ENCODE measurements around the gene PCBP2. TPM values are rescaled to one million over a fixed set of nuclear protein-coding genes. Genes with fewer than 3 reads are reported as not detected.
A peak's percentile ranks its signal among the peaks of the same experiment; 100 is the strongest.

Gene PCBP2
- total and polyA plus RNA-seq, 10 of the 15 experiments (the other 5 are each of a cell fraction or from before 2014, with no cell fraction given), result 109 to 803 (median 327) TPM

DNA sequence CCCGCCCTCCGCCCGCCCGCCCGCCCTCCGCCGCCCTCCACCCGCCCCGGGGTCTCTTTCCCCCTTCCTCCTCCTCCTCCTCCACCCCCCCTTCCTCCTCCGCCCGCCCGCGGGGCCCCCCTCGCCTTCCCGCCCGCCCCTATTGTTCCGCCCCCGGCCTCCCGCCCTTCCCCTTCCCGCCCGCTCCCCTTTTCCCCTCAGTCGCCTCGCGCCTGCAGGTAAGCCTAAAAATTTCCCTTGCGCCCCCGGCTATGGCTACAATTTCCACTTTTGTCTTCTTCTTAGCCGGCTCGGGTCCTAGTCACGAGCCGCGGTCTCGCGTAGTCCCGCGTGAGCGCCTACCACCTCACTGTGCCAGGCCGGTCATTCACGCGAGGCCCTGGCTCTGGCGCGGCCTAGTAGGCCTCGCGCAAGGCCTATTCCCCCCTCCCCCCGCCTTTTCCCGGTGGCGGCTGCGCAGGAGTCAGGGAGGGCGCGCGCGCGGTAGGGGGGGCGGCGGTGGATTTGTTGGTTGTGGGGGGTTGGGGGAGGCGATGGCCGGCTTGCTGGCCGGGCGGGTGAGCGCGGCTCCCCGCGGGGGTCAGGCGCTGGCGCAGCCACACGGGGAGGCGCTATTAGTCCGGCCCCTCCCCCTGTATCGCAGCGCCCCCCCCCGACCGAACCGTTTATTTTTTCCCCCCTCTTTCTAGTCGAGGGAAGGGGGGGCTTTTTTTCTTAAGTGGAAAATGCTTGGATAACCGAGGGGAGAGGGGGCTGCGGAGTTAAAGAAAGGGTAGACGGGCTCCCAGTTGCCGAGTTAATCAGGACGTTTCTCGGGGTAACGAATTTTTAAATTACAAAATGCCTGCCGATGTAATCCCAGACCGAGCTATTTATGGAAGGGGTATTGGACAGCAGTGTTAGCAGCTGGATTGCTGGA is 516 bp downstream of the PCBP2 start (continued):
- TF ChIP-seq EZH2 (IDR thresholded peaks at IDR 0.05; ENCODE audit: borderline replicate concordance, control insufficient read depth, low read depth, low read length) (no peak), ASH2L (IDR thresholded peaks at IDR 0.05; ENCODE audit: borderline replicate concordance, low read depth) (peak; percentile 93), BACH1 (IDR thresholded peaks at IDR 0.05; ENCODE audit: borderline replicate concordance) (no peak; the same call in 1 of the 2 replicates), CHD2 (IDR thresholded peaks at IDR 0.05; ENCODE audit: borderline replicate concordance, low read depth, low read length) (peak; percentile 84), RAD21 (IDR thresholded peaks at IDR 0.05; ENCODE audit: insufficient read depth, low read depth, low read length) (no peak), GABPA (IDR thresholded peaks at IDR 0.05; ENCODE audit: low read depth) (no peak), SRF (IDR thresholded peaks at IDR 0.05; ENCODE audit: low read depth in 2 of 2, low read length in 2 of 2) (no peak), SUZ12 (IDR thresholded peaks at IDR 0.05; ENCODE audit: unreplicated experiment) (no peak), CHD4 (IDR thresholded peaks at IDR 0.05) (no peak), FOXK2 (IDR thresholded peaks at IDR 0.05) (no peak), FOXM1 (IDR thresholded peaks at IDR 0.05; ENCODE audit: low read depth, low read length) (no peak), ZZZ3 (IDR thresholded peaks at IDR 0.05; ENCODE audit: control insufficient read depth, insufficient read length, low read depth) (no peak), RAD51 (IDR thresholded peaks at IDR 0.05) (no peak), RB1 (IDR thresholded peaks at IDR 0.05; ENCODE audit: borderline replicate concordance) (peak; percentile 80; the same call in 1 of the 2 replicates), ZNF274 (IDR thresholded peaks at IDR 0.05; ENCODE audit: insufficient read depth, insufficient read length) (no peak), MTA3 (IDR thresholded peaks at IDR 0.05; ENCODE audit: borderline replicate concordance, low read length) (no peak), RBBP5 (conservative IDR thresholded peaks at IDR 0.05) (peak; percentile 83; the same call in 1 of the 2 replicates), CHD1 (IDR thresholded peaks at IDR 0.05; ENCODE audit: low read depth, low read length) (peak; percentile 95; the same call in 1 of the 2 replicates)
- TF ChIP-seq, protein P1, sequence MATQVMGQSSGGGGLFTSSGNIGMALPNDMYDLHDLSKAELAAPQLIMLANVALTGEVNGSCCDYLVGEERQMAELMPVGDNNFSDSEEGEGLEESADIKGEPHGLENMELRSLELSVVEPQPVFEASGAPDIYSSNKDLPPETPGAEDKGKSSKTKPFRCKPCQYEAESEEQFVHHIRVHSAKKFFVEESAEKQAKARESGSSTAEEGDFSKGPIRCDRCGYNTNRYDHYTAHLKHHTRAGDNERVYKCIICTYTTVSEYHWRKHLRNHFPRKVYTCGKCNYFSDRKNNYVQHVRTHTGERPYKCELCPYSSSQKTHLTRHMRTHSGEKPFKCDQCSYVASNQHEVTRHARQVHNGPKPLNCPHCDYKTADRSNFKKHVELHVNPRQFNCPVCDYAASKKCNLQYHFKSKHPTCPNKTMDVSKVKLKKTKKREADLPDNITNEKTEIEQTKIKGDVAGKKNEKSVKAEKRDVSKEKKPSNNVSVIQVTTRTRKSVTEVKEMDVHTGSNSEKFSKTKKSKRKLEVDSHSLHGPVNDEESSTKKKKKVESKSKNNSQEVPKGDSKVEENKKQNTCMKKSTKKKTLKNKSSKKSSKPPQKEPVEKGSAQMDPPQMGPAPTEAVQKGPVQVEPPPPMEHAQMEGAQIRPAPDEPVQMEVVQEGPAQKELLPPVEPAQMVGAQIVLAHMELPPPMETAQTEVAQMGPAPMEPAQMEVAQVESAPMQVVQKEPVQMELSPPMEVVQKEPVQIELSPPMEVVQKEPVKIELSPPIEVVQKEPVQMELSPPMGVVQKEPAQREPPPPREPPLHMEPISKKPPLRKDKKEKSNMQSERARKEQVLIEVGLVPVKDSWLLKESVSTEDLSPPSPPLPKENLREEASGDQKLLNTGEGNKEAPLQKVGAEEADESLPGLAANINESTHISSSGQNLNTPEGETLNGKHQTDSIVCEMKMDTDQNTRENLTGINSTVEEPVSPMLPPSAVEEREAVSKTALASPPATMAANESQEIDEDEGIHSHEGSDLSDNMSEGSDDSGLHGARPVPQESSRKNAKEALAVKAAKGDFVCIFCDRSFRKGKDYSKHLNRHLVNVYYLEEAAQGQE (IDR thresholded peaks at IDR 0.05; ENCODE audit: low read depth, low read length), result no peak
- TF ChIP-seq, protein P2, sequence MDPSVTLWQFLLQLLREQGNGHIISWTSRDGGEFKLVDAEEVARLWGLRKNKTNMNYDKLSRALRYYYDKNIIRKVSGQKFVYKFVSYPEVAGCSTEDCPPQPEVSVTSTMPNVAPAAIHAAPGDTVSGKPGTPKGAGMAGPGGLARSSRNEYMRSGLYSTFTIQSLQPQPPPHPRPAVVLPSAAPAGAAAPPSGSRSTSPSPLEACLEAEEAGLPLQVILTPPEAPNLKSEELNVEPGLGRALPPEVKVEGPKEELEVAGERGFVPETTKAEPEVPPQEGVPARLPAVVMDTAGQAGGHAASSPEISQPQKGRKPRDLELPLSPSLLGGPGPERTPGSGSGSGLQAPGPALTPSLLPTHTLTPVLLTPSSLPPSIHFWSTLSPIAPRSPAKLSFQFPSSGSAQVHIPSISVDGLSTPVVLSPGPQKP (IDR thresholded peaks at IDR 0.05; ENCODE audit: low read depth, low read length), result peak; percentile 36; the same call in 1 of the 2 replicates
- TF ChIP-seq, protein P3, sequence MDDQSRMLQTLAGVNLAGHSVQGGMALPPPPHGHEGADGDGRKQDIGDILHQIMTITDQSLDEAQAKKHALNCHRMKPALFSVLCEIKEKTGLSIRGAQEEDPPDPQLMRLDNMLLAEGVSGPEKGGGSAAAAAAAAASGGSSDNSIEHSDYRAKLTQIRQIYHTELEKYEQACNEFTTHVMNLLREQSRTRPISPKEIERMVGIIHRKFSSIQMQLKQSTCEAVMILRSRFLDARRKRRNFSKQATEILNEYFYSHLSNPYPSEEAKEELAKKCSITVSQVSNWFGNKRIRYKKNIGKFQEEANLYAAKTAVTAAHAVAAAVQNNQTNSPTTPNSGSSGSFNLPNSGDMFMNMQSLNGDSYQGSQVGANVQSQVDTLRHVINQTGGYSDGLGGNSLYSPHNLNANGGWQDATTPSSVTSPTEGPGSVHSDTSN (IDR thresholded peaks at IDR 0.05; ENCODE audit: insufficient replicate concordance, low read depth, low read length), result no peak
- TF ChIP-seq, protein P4, sequence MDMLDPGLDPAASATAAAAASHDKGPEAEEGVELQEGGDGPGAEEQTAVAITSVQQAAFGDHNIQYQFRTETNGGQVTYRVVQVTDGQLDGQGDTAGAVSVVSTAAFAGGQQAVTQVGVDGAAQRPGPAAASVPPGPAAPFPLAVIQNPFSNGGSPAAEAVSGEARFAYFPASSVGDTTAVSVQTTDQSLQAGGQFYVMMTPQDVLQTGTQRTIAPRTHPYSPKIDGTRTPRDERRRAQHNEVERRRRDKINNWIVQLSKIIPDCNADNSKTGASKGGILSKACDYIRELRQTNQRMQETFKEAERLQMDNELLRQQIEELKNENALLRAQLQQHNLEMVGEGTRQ (IDR thresholded peaks at IDR 0.05; ENCODE audit: borderline replicate concordance, low read depth, low read length), result no peak

Data from GM12878 (cell line).